T-cell (primary cell): ENCODE results near the gene ELOVL7. TPM values are rescaled to one million over a fixed set of nuclear protein-coding genes. Genes with fewer than 3 reads are reported as not detected.

Experiments
- ATAC-seq, 4 experiments: fragments of 200-7000 bp in 3 of 4; fragments of 150-1000 bp in 1 of 4; cut with Tn5 transposase; replicated peaks in 1 of 4; 1 replicate in 3 of 4; 2 replicates in 1 of 4; pipeline ENCODE4 v1.10.0; 2021; ENCODE audit warnings: moderate library complexity in 3 of 4, mild to moderate bottlenecking in 2 of 4, moderate number of reproducible peaks in 1 of 4
- CTCF ChIA-PET, 2 donors: fragments of 300-600 bp; sonication (Branson Sonifier 250); formaldehyde crosslinking; loops; one replicate each; lab custom pipeline; 2022; ENCODE audit warnings: antibody characterized with exemption in 2 of 2; lab: Charles Lee
- POLR2A ChIA-PET, 2 donors: fragments of 300-600 bp; sonication (Branson Sonifier 250); formaldehyde crosslinking; loops; one replicate each; lab custom pipeline; 2022; ENCODE audit warnings: antibody characterized with exemption in 2 of 2; lab: Charles Lee
- DNase-seq, 35 experiments: peaks; one replicate each; pipeline versions ENCODE4 v3.0.0 to v3.0.0-alpha.2; 2013 to 2023
- H3K27ac ChIP-seq: one replicate; pipeline ENCODE4 v1.5.1; 2013; ENCODE audit warnings: low read length
- H3K27me3 ChIP-seq, 2 experiments: replicated peaks in 1 of 2; 1 replicate in 1 of 2; 2 replicates in 1 of 2; pipeline versions ENCODE4 v1.6.1 to v1.7.0; 2013; ENCODE audit warnings: low read length in 1 of 2, mixed read lengths in 1 of 2; ENCODE audit not compliant: control insufficient read depth in 2 of 2, insufficient read depth in 2 of 2; ENCODE audit errors: extremely low read depth in 1 of 2
- H3K36me3 ChIP-seq, 2 donors: 1 replicate in 1 of 2; 2 replicates in 1 of 2; pipeline versions ENCODE4 v1.6.1 to v1.7.0; 2013; ENCODE audit warnings: low read length in 1 of 2; ENCODE audit not compliant: control insufficient read depth in 2 of 2, insufficient read depth in 1 of 2; ENCODE audit errors: extremely low read depth in 1 of 2
- H3K4me1 ChIP-seq, 2 experiments: 1 replicate in 1 of 2; 2 replicates in 1 of 2; pipeline versions ENCODE4 v1.6.1 to v1.7.0; 2013; ENCODE audit warnings: low read length in 2 of 2, mixed read lengths in 1 of 2; ENCODE audit not compliant: insufficient read depth in 2 of 2, control insufficient read depth in 1 of 2; ENCODE audit errors: extremely low read depth in 1 of 2
- H3K4me3 ChIP-seq, 2 donors: 1 replicate in 1 of 2; 2 replicates in 1 of 2; pipeline versions ENCODE4 v1.5.1 to v1.7.0; 2013; ENCODE audit warnings: mild to moderate bottlenecking in 2 of 2, low read length in 1 of 2, moderate library complexity in 1 of 2; ENCODE audit not compliant: control insufficient read depth in 1 of 2; ENCODE audit errors: extremely low read depth in 1 of 2
- H3K9me3 ChIP-seq: 2 replicates; pipeline ENCODE4 v1.7.0; 2013
- H3K27ac Mint-ChIP-seq, 2 donors: one replicate each; pipeline ENCODE4 v1.8.0; 2020 to 2021; ENCODE audit warnings: mild to moderate bottlenecking in 2 of 2, mixed read lengths in 2 of 2
- H3K27me3 Mint-ChIP-seq, 2 donors: one replicate each; pipeline ENCODE4 v1.8.0; 2021 to 2022; ENCODE audit warnings: mixed read lengths in 2 of 2
- H3K36me3 Mint-ChIP-seq: one replicate; pipeline ENCODE4 v1.8.0; 2021; ENCODE audit warnings: mixed read lengths
- H3K4me1 Mint-ChIP-seq, 3 donors: one replicate each; pipeline ENCODE4 v1.8.0; 2020 to 2022; ENCODE audit warnings: mixed read lengths in 3 of 3, mild to moderate bottlenecking in 1 of 3
- H3K4me3 Mint-ChIP-seq, 3 donors: one replicate each; pipeline ENCODE4 v1.8.0; 2020 to 2022; ENCODE audit warnings: mild to moderate bottlenecking in 3 of 3, mixed read lengths in 3 of 3, moderate library complexity in 3 of 3
- H3K9me3 Mint-ChIP-seq, 3 donors: one replicate each; pipeline ENCODE4 v1.8.0; 2020 to 2022; ENCODE audit warnings: mixed read lengths in 3 of 3
- WGBS: methylation state at CpG from one replicate; pipeline ENCODE4 v1.1.5; 2013; ENCODE audit warnings: missing lambda C conversion rate; ENCODE audit not compliant: insufficient coverage; 5-methylcytosine and 5-hydroxymethylcytosine counted together
- total RNA-seq, 35 experiments: library from RNA in 6 of 35; stranded (reverse) in 6 of 35; fragments of 120-200 nt in 1 of 35; gene quantifications; one replicate each; pipeline versions ENCODE4 v1.2.1 to v1.2.4 and lab custom pipeline; 2013 to 2026

ELOVL7 gene
- total RNA-seq, 5 donors from 2014 or later (not counting 1 experiment from before 2014, with no cell fraction given): 0.13 to 0.70 (median 0.29) TPM

DNA sequence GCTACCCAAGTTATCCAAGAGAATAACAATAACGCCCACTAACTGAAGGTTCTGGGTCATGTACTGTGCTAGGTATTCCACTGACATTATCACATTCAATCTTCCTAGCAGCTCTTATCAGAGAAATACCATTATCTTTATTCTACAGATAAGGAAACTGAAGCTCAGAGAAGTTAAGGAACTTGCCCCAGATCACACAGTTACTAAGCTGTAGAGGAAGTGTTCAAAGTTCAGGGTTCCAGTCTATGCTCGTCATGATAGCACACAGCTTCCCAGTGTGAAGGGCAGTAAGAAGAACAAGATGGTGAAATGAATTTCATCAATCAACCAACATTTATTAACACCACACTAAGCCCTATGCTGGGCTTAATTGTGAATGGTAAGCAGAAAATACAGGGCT is 29.6 kb downstream of the ELOVL7 start:
- no peaks in the 10 kb centered on the region for H3K4me1 Mint-ChIP-seq
- Histone ChIP-seq H3K4me3 (no peak overlapping the region), H3K4me1 (no peaks in the 10 kb centered on the region), H3K27ac (no peak overlapping the region), H3K27me3 (no peaks in the 10 kb centered on the region), H3K9me3 (no peaks in the 10 kb centered on the region), H3K36me3 (no peaks in the 10 kb centered on the region)
- ChIA-PET CTCF (interaction anchor here in 1 of 2 donors (0.7 kb wide), 1 partner anchor 24 kb away, joined by 3 read pairs; no protein-coding TSS in a partner anchor), POLR2A (no interaction called here)
- ATAC-seq (no peak), DNase-seq (no peak)
- peaks cover 0 to 7% of the 10 kb centered on the region in 2 donors for H3K27me3 Mint-ChIP-seq
- WGBS: no CpG with 5 or more reads among the region's 2 CpGs
- no peak overlapping the region for H3K4me3 Mint-ChIP-seq
- no peaks in the 10 kb centered on the region for H3K36me3 Mint-ChIP-seq
- no peak overlapping the region for H3K27ac Mint-ChIP-seq
- H3K9me3 Mint-ChIP-seq: no peaks in the 10 kb centered on the region

DNA sequence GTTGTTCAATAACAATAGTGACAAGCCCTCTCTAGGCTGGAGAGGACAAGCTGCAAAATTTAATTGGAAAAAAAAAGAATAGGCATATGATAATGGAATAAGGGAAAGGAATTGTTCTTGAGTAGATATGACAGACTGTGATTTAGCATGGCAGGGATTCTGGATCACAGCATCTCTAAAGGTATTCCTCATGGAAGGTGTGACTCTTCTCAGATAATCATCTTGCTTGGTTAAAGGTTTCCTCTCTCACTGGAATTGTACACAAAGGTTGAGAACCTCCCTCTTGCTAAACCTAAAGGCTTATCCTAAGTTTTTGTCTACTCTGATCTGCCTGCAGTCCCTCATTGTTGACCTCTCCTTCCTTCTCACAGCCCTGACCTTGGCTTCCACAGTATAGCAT is 31.6 kb downstream of the ELOVL7 start:
- DNase-seq: no peak
- Histone ChIP-seq H3K36me3 (no peaks in the 10 kb centered on the region), H3K9me3 (no peaks in the 10 kb centered on the region), H3K4me3 (no peak overlapping the region), H3K27me3 (no peaks in the 10 kb centered on the region), H3K27ac (no peak overlapping the region), H3K4me1 (no peaks in the 10 kb centered on the region)
- Mint-ChIP-seq H3K27me3 (peaks cover 0 to 7% of the 10 kb centered on the region in 2 donors), H3K27ac (no peak overlapping the region), H3K4me1 (no peaks in the 10 kb centered on the region), H3K4me3 (no peak overlapping the region), H3K9me3 (peaks cover 0 to under 1% (median 0%) of the 10 kb centered on the region in 3 donors), H3K36me3 (no peaks in the 10 kb centered on the region)
- ChIA-PET POLR2A (no interaction called here), CTCF (no interaction called here)
- ATAC-seq: no peak

DNA sequence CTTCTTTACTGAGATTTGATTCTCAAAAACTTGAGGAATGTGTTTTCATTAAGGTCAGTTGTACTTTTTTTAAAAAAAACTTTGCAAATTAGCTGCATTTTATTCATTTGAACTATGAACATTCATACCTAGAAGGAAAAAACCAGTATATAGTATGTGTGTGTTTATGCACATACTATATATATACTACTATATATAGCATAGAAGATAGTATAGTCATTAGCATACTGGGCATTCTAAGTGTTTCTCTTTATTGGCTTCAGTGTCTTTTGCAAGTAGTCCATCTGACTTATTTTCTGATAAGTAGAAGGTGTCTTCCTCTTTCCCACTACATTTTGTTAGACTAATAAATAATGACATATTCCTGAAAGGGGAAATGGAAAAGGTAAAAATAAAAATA is 33.0 kb downstream of the ELOVL7 start:
- DNase-seq (no peak), ATAC-seq (no peak)
- Histone ChIP-seq H3K4me3 (no peak overlapping the region), H3K36me3 (no peaks in the 10 kb centered on the region), H3K27me3 (no peaks in the 10 kb centered on the region), H3K4me1 (no peaks in the 10 kb centered on the region), H3K27ac (no peak overlapping the region), H3K9me3 (no peaks in the 10 kb centered on the region)
- no peaks in the 10 kb centered on the region for H3K4me1 Mint-ChIP-seq
- no peak overlapping the region for H3K4me3 Mint-ChIP-seq
- no peaks in the 10 kb centered on the region for H3K36me3 Mint-ChIP-seq
- H3K27ac Mint-ChIP-seq: no peak overlapping the region
- H3K27me3 Mint-ChIP-seq: peaks cover 1 to 7% of the 10 kb centered on the region in 2 donors
- ChIA-PET POLR2A (no interaction called here), CTCF (no interaction called here)
- H3K9me3 Mint-ChIP-seq: peaks cover 0 to 3% (median 0%) of the 10 kb centered on the region in 3 donors

DNA sequence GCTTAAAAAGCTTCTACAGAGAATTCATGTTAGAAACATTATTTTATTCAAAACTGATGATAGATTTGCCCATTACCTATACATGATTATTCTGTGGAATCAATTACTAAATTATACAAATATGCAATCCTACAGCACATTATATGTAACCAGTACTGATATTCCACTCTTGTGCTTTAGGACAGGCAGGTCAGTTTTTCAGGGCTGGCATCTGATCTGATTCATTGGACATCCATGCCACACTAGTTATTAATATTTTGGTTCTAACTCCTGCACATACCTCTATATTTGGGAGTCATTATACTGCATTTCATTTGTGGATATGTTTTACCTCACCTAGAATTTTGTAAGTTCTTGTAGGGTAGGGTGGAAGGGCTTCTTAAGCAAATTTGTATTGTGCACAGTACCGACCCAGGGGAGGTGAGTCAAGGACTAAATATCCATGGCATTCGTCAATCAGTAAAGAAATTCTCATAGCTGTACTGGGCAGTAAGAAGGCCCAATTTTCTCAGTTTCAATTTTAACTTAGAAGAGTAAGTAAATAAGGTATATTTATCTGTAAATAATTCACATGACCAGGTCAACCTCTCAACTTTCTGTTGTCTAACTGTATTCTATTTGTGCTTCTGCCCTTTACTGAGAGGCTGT is 33.5 kb downstream of the ELOVL7 start:
- H3K36me3 ChIP-seq: no peaks in the 10 kb centered on the region
- no peaks in the 10 kb centered on the region for H3K4me1 Mint-ChIP-seq
- H3K36me3 Mint-ChIP-seq: no peaks in the 10 kb centered on the region
- ChIA-PET POLR2A (no interaction called here), CTCF (no interaction called here)
- H3K9me3 ChIP-seq: no peaks in the 10 kb centered on the region
- no peak overlapping the region for H3K4me3 ChIP-seq
- no peak overlapping the region for H3K4me3 Mint-ChIP-seq
- H3K27ac ChIP-seq: no peak overlapping the region
- no peak overlapping the region for H3K27ac Mint-ChIP-seq
- H3K4me1 ChIP-seq: no peaks in the 10 kb centered on the region
- WGBS: no CpG with 5 or more reads among the region's 2 CpGs
- peaks cover 0 to 3% (median 0%) of the 10 kb centered on the region in 3 donors for H3K9me3 Mint-ChIP-seq
- ATAC-seq (no peak), DNase-seq (no peak)
- H3K27me3 Mint-ChIP-seq: peaks cover 1 to 4% of the 10 kb centered on the region in 2 donors
- H3K27me3 ChIP-seq: no peaks in the 10 kb centered on the region

DNA sequence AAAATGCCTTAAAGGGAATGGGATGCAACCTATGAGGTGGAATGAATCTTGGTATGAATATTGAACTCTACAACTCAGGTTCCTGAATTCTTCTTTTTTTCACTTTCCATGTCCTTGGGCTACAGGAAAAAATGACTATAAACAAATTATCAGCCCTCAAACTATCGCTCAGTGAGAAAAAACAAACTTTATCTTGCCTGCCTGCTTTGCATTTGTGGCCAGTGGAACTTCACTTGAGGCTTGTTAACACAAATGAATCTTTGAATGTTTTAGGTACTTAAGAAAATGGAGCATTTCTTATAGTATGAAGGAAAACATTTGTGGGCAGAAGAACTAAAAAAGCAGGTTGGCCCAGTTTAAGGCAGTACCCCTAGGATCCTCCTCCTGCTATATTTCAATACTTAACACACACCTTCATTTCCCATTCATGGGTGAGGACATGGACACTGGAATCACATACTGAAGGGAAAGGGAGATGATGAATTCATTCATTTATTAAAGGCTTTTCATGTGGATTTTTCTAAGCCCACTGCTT is 34.1 kb downstream of the ELOVL7 start:
- no peak for DNase-seq
- no peaks in the 10 kb centered on the region for H3K9me3 ChIP-seq
- WGBS: no CpG with 5 or more reads among the region's 1 CpG

DNA sequence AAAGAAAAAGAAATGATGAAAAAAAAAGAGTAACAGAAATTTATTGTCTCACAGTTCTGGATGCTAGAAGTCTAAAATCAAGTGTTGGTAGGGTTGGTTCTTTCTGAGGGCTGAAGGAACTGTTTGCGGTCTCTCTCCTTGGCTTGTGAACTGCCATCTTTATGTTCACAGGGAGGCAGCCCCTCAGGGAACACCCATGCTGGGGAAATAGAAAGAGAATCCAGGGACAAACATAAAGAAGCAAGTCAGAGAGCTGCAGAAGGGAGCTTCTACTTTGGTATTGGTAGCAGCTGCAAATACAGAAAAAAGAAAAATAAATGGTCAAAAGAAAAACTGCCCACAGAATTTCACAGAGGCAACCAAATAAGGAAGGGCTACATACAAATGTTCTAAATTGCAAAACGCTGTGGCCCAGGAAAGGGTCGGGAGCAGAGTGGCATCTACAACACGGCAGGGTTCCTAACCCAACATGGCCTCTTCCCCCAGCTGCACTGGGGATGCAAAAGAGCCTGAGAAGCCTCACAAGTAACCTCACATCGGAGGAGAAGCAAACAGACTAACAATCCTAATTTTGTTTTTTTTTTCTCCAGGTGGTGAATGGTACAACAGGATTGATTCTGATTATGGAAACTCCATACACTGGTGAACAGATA is 37.4 kb downstream of the ELOVL7 start:
- ATAC-seq: no peak

More for the DNA sequence above, 34.1 kb downstream of the ELOVL7 start:
- peaks cover 0 to 3% (median 0%) of the 10 kb centered on the region in 3 donors for H3K9me3 Mint-ChIP-seq
- H3K36me3 Mint-ChIP-seq: no peaks in the 10 kb centered on the region
- H3K27me3 Mint-ChIP-seq: peaks cover 1 to 8% of the 10 kb centered on the region in 2 donors
- H3K27ac Mint-ChIP-seq: no peak overlapping the region
- no peaks in the 10 kb centered on the region for H3K36me3 ChIP-seq
- no peak overlapping the region for H3K4me3 ChIP-seq
- H3K4me3 Mint-ChIP-seq: no peak overlapping the region
- H3K27me3 ChIP-seq: no peaks in the 10 kb centered on the region
- CTCF ChIA-PET: no interaction called here
- no peaks in the 10 kb centered on the region for H3K4me1 Mint-ChIP-seq
- H3K4me1 ChIP-seq: no peaks in the 10 kb centered on the region
- no peak for ATAC-seq
- POLR2A ChIA-PET: no interaction called here
- no peak overlapping the region for H3K27ac ChIP-seq

More for the DNA sequence above, 37.4 kb downstream of the ELOVL7 start:
- Mint-ChIP-seq H3K9me3 (peaks cover 0 to 3% (median 0%) of the 10 kb centered on the region in 3 donors), H3K27me3 (peaks cover 1 to 4% of the 10 kb centered on the region in 2 donors), H3K4me3 (no peak overlapping the region), H3K4me1 (no peaks in the 10 kb centered on the region), H3K36me3 (no peaks in the 10 kb centered on the region), H3K27ac (no peak overlapping the region)
- Histone ChIP-seq H3K4me1 (no peaks in the 10 kb centered on the region), H3K9me3 (no peaks in the 10 kb centered on the region), H3K36me3 (no peaks in the 10 kb centered on the region), H3K27ac (no peak overlapping the region), H3K27me3 (no peaks in the 10 kb centered on the region), H3K4me3 (no peak overlapping the region)
- ChIA-PET CTCF (no interaction called here), POLR2A (no interaction called here)
- no peak for DNase-seq
- WGBS: 89% methylated on average over 2 of the region's 5 CpGs
